GM21367 (cell line): ENCODE measurements around the gene NSUN2.

ENCODE experiments used
- ATAC-seq: cut with Tn5 transposase; IDR thresholded peaks from one replicate; pipeline ENCODE4 v1.9.1; 2021; ENCODE audit not compliant: unreplicated experiment

Gene NSUN2

DNA sequence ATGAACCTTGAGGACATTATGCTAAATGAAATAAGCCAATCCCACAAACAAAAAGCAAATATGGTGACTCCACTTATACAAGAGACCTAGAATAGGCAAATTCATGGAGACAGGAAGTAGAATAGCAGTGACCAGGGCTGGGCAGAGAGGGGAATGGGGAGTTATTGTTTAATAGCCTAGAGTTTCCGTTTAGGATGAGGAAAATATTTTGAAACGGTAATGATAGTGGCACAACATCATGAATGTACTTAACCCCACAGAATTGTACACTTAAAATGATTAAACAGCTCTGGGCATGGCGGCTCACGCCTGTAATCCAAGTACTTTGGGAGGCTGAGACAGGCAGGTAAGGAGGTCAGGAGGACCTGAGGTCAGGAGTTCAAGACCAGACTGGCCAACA, 65.8 kb downstream of the NSUN2 start:
- no peak for ATAC-seq

DNA sequence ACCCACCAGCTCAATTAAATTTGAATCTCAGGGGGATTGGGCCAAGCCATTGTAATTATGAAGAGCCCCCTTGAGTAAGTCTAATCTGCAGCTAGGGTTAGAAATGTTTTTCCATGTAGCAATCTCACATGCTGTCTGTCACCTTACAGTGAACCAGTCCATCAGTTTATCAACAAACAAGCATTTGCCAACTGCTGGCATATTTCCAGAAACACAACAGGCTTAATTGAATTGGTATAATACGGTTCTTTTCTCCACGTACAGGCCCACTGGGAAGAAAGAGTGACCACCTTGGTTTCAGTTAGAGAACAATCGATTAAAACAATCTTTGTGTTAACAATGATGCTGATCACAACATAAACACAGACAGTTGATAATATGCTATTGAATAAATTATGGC, 67.4 kb downstream of the NSUN2 start:
- ATAC-seq: no peak

GRCh38 chr5:6557807-6558575, 74.9 kb downstream of the NSUN2 start:
- no peak for ATAC-seq

DNA sequence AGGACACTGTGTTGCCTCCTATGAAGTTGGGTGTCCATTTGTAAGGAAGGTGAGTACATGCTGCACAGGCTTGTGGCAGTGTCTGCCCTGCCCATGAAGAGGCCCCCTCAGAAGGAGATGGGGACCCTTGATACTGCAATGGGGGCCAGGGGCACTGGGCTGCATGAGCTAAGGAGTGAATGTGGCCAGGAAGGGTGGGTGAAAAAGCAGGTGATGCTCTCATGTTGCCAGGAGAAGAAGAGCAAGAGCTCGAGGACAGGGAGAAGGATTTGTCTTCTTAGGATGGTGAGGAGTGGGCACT, 76.1 kb downstream of the NSUN2 start:
- ATAC-seq: no peak

DNA sequence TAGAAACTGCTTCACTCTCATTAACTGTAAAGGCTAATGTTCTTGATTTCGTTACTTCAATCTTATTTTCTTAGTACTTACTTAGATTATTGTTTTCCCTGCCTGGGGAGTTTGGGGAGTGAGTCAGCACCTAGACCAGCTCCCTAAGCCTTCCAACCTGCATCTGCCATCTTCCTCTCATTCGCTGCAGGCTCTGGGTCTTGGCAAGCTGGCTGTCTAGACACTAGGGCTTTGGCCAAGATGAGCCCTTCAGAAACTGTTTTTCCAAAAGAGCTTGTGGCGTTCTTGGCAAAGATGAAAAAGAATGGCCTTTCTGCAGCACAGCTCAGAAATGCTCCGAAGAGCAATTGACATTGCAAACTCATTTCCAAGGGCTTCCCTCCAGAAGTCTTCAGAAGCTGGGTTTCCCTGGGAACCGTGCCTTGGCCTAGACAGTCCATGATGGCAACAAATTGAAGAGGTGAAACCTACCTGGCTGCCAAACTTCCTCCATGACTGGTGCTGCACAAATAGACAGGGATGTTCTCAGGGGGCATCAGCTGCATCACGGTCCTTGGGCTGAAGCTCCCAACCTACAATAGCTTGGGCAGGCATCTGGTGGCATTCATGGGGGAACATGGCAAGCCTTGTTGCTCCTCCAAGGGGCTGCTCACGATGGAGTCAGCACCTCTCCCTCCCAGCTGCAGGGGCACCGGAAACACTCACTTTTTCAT, 76.6 kb downstream of the NSUN2 start:
- ATAC-seq: no peak

DNA sequence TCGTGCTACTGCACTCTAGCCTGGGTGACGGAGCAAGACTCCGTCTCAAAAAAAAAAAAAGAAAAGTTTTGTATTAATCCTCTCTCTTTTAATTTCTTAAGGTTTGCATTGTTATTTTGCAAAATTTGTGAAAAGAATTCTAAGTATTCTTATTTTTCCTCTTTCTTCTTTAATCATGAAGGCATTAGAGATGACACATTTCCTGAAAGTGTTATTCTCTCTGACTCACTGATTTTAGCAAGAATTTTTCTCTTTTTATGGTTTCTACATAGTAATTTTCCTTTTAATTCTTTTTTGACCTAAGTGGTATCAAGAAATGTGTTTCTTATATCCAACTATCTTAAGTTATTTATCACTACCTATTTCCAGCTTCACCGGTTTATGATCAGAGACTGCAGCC, 78.0 kb downstream of the NSUN2 start:
- ATAC-seq: no peak

- no peak for ATAC-seq
Observed at GRCh38 chr5:6553972-6554371, 78.9 kb downstream of the NSUN2 start.

- ATAC-seq: no peak
Observed at GRCh38 chr5:6552612-6553011, 80.2 kb downstream of the NSUN2 start.

DNA sequence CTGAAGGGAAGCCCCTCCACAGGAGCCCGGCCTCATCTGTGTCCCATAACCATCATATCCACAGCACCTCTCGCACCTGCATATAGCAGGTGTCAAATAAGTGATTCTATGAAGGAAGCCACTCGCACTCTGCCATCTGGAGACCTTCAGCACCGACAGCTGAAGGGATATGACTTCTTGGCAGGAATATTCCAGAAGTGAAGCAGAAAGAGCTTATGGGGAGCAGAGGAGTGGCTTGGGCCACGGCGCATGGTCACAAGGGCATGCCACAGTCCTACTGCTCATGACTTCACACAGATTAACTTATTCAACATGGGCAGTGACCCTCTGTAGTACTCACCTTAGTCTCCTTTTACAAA, 80.9 kb downstream of the NSUN2 start:
- no peak for ATAC-seq

DNA sequence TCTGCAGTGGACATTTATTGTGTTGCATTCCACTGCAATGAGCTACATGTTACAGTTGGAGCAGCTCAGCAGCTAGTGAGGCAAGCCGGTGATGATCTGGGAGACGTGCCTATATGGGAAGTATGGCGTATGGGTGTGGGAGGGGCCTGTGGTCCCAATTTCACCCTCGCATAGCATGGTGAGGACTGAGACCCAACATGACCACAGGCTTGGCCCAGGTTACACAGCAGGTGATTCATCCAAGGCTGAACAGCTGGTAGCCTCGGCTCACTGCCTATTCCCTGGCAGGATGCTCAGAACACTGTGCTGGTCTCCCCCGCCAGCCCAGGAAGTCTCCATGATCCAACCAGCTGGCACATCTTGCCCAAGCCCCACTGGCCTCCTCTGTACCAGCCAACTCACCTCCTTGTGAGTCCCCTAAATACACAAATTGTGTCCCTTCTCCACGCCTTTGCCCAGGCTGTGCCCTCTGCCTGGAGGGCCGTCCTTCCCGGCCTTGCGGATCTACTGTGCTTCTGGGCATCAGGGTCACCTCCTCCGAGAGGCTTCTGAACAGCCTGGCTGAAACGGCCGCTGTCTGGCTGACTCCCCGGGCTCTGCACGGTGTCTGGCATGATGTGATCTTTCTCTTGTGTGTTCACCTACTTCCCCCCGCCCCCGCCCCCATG, 81.4 kb downstream of the NSUN2 start:
- ATAC-seq: no peak

GRCh38 chr5:6550628-6551027, 82.2 kb downstream of the NSUN2 start:
- ATAC-seq: no peak
